HG03280 (cell line): ENCODE measurements around the gene LILRB4.
"Not testable (repeated sequence)": the region's sequence is repeated elsewhere in the genome, so short reads cannot be mapped to it uniquely, and the experiment has no call there.

ENCODE experiments used
- ATAC-seq: cut with Tn5 transposase; IDR thresholded peaks from one replicate; pipeline ENCODE4 v1.9.1; 2021; ENCODE audit warnings: mild to moderate bottlenecking, moderate library complexity; ENCODE audit not compliant: unreplicated experiment

Gene LILRB4

DNA sequence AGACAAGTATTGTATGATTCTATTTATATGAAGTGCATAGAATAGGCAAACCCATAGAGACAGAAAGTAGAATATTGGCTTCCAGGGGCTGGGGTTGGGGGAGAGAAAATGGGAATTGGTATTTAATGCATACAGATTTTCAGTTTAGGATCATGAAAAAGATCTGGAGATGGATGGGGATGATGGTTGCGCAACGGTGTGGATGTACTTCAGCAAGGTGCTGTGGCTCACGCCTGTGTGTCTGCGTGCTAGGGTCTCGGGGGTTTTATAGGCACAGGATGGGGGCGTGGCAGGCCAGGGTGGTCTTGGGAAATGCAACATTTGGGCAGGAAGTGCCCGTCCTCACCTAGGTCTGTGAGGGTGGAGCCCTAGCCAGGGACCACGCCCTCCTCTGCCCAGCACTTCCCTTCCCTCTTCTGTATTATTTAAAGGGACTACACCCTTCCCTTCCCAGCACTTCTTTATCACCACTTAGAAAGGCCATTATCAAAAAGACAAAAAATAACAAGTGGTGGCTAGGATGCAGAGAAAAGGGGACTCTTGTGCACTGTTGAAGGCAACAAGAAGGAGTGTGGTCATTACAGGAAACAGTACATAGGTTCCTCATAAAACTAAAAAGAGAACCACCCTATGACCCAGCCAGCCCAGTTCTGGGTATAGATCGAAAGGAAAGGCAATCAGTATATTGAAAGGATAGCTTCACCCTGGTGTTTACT is 29.0 kb downstream of the LILRB4 start:
- ATAC-seq, result no peak

DNA sequence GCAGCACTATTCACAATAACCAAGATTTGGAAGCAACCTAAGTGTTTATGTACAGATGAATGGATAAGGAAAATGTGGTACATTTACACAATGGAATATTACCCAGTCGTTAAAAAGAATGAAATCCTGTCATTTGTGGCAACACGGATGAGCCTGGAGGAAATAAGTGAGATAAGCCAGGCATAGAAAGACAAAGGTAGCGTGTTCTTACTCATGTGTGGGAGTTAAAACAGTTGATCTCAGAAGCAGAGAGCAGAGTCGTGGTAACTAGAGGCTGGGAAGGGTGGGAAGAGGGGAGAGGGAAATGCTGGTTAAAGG is 29.5 kb downstream of the LILRB4 start:
- no peak for ATAC-seq

DNA sequence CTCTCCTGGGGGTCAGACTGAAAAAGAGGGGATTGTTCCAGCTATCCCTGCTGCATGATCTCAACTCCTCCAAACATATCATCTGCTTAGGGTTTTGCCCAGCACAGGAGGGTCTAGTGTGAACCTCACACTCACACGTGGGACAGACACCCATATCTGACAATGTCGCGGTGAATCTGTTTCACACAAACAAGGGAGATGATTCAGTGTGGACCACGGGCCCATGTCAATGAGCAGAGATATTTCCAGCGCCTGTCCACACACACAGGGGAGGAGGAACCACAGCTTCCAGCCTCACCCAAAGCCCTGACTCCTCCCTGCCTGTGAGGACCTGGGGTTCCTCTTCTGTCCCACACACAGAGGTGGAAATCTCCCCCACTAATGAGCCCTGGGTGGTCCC is 31.9 kb downstream of the LILRB4 start:
- no peak for ATAC-seq

DNA sequence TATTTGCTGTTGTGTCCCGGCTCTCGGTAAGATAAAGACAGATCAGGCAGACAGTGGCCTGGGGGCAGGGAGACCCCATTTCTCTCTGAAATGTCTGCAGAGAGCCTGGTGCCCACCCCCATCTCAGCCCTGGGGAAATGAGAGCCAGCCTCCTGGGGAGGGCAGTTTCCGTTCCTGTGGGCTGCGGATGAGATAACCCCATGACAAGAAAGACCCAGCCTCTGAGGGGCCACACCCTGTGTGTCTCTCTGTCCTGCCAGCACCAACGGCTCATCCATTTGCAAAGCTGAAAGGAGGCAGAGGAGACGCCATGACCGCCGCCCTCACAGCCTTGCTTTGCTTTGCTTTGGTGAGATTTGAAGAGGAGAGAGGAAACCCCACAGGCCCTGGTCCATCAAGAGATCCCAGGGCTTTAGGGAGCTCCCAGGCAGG is 33.3 kb downstream of the LILRB4 start:
- no peak for ATAC-seq

DNA sequence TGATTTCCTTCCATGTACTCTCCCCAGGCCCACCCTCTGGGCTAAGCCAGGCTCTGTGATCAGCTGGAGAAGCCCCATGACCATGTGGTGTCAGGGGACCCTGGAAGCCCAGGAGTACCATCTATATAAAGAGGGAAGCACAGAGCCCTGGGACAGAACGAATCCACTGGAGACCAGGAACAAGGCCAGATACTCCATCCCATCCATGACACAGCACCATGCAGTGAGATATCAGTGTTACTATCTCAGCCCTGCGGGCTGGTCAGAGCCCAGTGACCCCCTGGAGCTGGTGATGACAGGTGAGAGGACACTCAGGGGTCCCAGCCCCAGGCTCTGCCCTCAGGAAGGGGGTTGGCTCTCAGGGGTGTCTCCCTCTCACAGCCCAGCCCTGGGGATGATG is 34.0 kb downstream of the LILRB4 start:
- no peak for ATAC-seq

DNA sequence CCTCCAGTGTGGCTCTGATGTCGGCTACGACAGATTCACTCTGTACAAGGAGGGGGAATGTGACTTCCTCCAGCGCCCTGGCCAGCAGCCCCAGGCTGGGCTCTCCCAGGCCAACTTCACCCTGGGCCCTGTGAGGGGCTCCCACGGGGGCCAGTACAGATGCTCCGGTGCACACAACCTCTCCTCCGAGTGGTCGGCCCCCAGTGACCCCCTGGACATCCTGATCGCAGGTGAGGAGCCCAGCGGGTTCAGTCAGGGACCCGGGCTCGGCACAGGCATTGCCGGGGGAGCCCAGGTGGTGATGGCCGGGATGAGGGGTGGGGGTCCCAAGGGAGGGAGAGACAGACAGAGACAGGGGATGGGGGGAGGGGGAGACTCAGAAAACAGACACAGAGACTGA is 34.9 kb downstream of the LILRB4 start:
- ATAC-seq, result not testable (repeated sequence)

DNA sequence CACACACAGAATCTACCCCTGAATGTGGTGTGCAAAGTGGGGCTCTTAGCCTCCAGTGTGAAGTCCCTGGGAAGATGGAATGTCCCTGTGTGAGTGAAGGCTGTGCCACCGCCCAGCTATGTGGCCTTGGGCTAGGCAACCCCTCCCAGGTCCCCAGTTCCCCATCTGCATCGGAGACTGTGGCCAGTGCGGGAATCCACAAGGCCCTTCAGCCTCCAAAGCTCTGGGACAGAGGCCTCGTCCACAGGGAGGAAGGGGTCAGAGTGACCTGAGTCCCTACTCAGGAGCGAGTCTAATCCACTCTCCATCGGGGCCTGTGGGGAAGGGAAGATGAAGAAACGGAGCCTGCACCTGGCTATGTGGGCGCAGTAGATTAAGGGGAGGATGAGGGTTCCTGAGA is 42.1 kb downstream of the LILRB4 start:
- ATAC-seq, result no peak

DNA sequence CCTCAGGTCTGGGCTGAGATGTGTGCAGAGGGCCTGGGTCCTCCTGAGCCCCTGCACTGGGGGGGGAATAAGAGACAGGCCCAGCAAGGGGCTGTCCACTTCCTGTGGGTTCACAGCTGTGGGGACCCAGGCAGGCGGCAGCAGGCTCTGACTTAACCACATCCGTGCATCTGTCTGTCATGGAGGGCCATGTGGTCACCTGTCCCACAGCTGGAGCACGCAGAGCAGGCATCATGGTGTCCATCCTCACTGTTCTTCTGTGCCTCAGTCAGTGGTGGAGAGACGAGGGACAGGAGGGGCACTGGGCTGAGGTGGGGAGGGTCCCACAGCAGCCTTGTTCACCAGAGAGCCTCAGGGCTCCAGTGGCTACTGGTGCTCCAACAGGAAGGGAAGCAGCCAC is 45.2 kb downstream of the LILRB4 start:
- no peak for ATAC-seq

DNA sequence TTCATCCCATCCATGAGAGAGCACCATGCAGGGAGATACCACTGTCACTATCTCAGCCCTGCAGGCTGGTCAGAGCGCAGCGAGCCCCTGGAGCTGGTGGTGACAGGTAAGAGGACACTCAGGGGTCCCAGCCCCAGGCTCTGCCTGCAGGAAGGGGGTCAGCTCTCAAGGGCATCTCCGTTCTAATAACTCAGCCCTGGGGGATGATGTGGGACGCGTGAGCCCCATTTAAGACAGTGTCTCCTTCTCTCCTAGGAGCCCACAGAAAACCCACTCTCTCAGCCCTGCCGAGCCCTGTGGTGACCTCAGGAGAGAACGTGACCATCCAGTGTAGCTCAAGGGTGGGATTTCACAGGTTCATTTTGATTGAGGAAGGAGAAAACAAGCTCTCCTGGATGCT is 46.0 kb downstream of the LILRB4 start:
- ATAC-seq, result no peak

DNA sequence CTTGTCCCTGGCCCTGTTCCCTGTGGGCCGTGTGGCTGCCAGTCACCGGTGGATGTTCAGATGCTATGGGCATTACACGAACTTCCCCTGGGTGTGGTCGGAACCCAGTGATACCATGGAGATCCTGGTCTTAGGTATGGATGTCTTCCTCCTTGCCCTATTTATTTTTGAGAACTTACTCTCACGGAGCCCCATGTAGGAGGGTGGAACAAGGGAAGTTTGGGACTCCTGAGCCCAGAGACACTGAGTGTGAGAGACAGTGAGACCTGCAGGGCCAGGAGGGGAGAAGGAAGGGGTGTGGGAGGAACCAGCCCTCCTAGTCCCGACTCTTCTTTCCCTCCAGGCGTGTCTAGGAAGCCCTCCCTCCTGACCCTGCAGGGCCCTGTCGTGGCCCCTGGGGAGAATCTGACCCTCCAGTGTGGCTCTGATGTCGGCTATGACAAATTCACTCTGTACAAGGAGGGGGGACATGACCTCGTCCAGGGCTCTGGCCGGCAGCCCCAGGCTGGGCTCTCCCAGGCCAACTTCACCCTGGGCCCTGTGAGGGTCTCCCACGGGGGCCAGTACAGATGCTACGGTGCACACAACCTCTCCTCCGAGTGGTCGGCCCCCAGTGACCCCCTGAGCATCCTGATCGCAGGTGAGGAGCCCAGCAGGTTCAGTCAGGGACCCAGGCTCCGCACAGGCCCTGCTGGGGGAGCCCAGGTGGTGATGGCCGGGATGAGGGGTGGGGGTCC is 46.6 kb downstream of the LILRB4 start:
- ATAC-seq, result no peak

DNA sequence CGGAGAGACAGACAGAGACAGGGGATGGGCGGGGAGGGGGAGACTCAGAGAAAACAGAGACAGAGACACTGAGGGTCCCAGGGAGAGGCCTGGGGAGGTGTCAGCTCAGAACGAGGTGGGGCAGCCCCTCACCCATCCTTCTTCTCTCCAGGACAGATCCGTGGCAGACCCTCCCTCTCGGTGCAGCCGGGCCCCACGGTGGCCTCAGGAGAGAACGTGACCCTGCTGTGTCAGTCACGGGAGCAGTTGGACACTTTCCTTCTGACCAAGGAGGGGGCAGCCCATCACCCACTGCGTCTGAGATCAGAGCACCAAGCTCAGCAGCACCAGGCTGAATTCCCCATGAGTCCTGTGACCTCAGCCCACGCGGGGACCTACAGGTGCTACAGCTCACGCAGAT is 47.2 kb downstream of the LILRB4 start:
- ATAC-seq, result not testable (repeated sequence)
